GM12891 (cell line): ENCODE data around the gene KRT17.

ENCODE experiments used
- PAX5 ChIP-seq: IDR thresholded peaks from 2 replicates; pipeline ENCODE4 v1.6.1; 2011; ENCODE audit warnings: low read length, moderate library complexity, mild to moderate bottlenecking; ENCODE audit not compliant: insufficient read depth, severe bottlenecking
- POLR2A ChIP-seq: IDR thresholded peaks from 2 replicates; pipeline ENCODE4 v1.6.1; 2011; ENCODE audit warnings: low read depth, low read length, control low read depth
- TAF1 ChIP-seq: IDR thresholded peaks from 2 replicates; pipeline ENCODE4 v1.6.1; 2011; ENCODE audit warnings: low read depth, low read length, control low read depth

DNA sequence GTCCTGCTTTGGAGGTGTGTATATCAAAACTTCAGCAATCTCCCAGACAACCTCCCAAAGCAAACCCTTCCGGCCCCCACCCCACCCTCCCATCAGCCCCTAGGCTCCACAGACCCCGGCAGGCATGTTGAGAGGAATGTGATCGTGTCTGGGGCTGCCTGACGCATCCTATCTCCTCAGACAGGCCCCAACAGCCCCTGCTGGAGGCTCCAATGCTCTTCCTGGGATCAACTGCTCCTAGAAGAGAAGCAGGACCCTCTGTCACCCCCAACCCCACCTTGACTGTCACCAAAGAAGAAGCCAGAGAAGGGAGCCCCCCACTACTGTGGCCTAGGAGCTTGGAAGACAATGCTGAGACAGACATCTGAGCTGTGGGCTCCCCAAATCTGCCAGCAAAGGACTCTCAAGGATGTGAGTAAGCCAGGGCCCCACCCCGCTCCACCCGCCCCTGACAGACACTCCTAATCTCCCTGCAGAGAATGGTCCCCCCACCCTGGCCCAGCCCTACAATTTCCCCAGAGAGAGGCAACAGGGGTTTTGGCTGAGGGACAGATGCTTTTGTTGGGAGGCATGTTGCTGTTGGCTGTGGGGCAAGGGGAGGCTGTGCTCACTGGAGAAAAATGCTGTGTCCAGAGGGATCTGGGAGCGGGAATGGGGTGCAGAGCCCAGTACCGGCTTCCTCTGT is 36.1 kb downstream of the KRT17 start:
- TF ChIP-seq POLR2A (no peak), TAF1 (no peak), PAX5 (no peak)
